ENCODE data around the gene WWOX. TPM values are rescaled to one million over a fixed set of nuclear protein-coding genes. Genes with fewer than 3 reads are reported as not detected.

Gene WWOX
- total and polyA plus RNA-seq, 2 of the 13 experiments (the other 11 are each of a cell fraction or from before 2014, with no cell fraction given) = 9.1 to 37.4 TPM

DNA sequence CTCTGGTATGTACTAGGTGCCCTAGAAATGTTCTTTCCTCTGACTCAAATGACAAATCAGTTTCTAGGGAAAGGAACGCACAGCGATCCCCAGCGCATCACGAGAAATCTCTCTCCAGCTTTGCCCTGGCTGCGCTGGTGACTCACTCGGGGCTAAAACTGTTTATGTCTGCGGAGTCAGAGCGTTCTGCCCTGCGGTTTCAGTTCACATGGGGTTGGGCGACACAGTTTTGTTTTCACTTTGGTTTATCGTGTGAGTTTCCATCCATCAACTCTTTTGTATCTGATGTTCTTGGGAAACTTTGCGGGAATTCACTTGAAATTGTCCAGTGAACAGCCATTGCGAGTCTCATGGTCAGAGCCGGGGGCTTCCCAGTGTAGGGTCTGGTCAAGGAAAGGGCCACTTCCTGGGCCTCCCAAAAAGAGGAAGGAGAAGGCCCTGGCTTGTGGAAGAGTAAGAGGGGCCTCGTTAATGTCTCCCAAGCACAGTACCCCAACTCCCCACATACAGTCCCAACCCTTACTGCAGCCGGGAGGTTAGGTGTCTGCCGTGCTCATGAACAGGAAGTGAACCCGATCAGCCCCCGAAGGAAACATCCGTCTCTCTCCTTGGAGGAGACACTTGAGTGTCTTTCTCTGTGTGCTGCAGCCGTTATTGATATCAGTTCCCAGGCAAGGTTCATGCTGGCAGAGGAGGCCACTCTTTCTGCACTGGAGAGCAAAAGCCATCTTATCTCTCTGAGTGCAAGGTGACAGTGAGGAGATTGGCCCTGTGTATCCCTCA lies 643.2 kb downstream of the WWOX start:
- ChIA-PET CTCF (ENCODE audit: low intra/inter-chr PET ratio, low total read pairs) (no interaction called here), POLR2A (no interaction called here)
- intact Hi-C loops (cut with micrococcal nuclease; ENCODE audit: unreplicated experiment) (no loop called here), in situ Hi-C loops (cut with HindIII; ENCODE audit: extremely low pct_ligation_motif_present, low pct_unique_long_range_greater_than_20kb) (no loop called here)
- Histone ChIP-seq H3K27ac (ENCODE audit: extremely low read length, insufficient read depth, low read length) (no peak overlapping the region), H2AFZ (ENCODE audit: low read length) (no peak overlapping the region), H3K4me2 (ENCODE audit: low read depth, low read length) (no peak overlapping the region), H4K20me1 (ENCODE audit: insufficient read depth, low read length) (no peaks in the 10 kb centered on the region), H3K9ac (ENCODE audit: insufficient read depth, low read depth, low read length) (no peak overlapping the region), H3K4me3 (replicated peaks in 1 of 3; ENCODE audit: insufficient read depth in 1 of 3, low read depth in 2 of 3, low read length in 3 of 3) (no peak overlapping the region), H3K9me3 (ENCODE audit: low read length) (no peaks in the 10 kb centered on the region), H3K27me3 (ENCODE audit: control insufficient read depth in 1 of 2, insufficient read depth in 2 of 2, low read length in 2 of 2) (no peaks in the 10 kb centered on the region), H3K79me2 (ENCODE audit: insufficient read depth, low read length) (no peaks in the 10 kb centered on the region), H3K36me3 (replicated peaks in 1 of 2; ENCODE audit: control insufficient read depth in 1 of 2, insufficient read depth in 2 of 2, low read length in 2 of 2) (no peaks in the 10 kb centered on the region), H3K4me1 (ENCODE audit: insufficient read depth, low read length) (peaks cover 38% of the 10 kb centered on the region)
- no peak for FAIRE-seq
- DNase-seq (ENCODE audit: low spot score) = no peak
- TF ChIP-seq JUN (CRISPR knock-in tag; IDR thresholded peaks at IDR 0.05) (no peak), ZMYM4 (CRISPR knock-in tag; IDR thresholded peaks at IDR 0.05) (no peak), E2F2 (CRISPR knock-in tag; IDR thresholded peaks at IDR 0.05; ENCODE audit: borderline replicate concordance) (no peak), ZNF546 (CRISPR knock-in tag; conservative IDR thresholded peaks at IDR 0.05) (no peak), ZBTB26 (CRISPR knock-in tag; IDR thresholded peaks at IDR 0.05; ENCODE audit: borderline replicate concordance) (no peak), NFATC3 (CRISPR knock-in tag; IDR thresholded peaks at IDR 0.05) (no peak), ADNP (CRISPR knock-in tag; IDR thresholded peaks at IDR 0.05) (no peak), KDM2A (CRISPR knock-in tag; IDR thresholded peaks at IDR 0.05; ENCODE audit: borderline replicate concordance, low read depth) (no peak), ZBTB38 (CRISPR knock-in tag; IDR thresholded peaks at IDR 0.05) (0 out of 2 replicates have a peak, but pooled peaks have one; percentile 26), ZNF543 (CRISPR knock-in tag; IDR thresholded peaks at IDR 0.05) (no peak), NR0B2 (CRISPR knock-in tag; IDR thresholded peaks at IDR 0.05) (no peak), POLR2A (IDR thresholded peaks at IDR 0.05; ENCODE audit: insufficient read depth in 1 of 2, low read depth in 2 of 2, low read length in 2 of 2) (no peak), REXO4 (CRISPR knock-in tag; IDR thresholded peaks at IDR 0.05; ENCODE audit: borderline replicate concordance) (no peak), NRL (CRISPR knock-in tag; IDR thresholded peaks at IDR 0.05; ENCODE audit: borderline replicate concordance) (0 out of 2 replicates have a peak, but pooled peaks have one; percentile 16)
- TF ChIP-seq, protein P1, sequence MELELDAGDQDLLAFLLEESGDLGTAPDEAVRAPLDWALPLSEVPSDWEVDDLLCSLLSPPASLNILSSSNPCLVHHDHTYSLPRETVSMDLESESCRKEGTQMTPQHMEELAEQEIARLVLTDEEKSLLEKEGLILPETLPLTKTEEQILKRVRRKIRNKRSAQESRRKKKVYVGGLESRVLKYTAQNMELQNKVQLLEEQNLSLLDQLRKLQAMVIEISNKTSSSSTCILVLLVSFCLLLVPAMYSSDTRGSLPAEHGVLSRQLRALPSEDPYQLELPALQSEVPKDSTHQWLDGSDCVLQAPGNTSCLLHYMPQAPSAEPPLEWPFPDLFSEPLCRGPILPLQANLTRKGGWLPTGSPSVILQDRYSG (CRISPR knock-in tag; IDR thresholded peaks at IDR 0.05) = no peak
- no TSS peak for BruUV-seq (replicated peaks)
- WGBS (ENCODE audit: low lambda C conversion rate) = 95% methylated on average over 20 of the region's 21 CpGs
- ATAC-seq = no peak
